ENCODE results near the gene SRP14. TPM values are rescaled to one million over a fixed set of nuclear protein-coding genes. Genes with fewer than 3 reads are reported as not detected.

Gene SRP14
- total RNA-seq, 1 experiment from 2014 or later: 200 TPM

- H2BK5ac ChIP-seq (ENCODE audit: insufficient read length, low read length): no peak overlapping the region
- H3K4me2 ChIP-seq (ENCODE audit: insufficient read depth, insufficient read length, low read length): no peak overlapping the region
- no peak overlapping the region for H4K5ac ChIP-seq (ENCODE audit: insufficient read length, low read depth, low read length)
- no peak overlapping the region for H3K27ac ChIP-seq (ENCODE audit: insufficient read length, low read depth, low read length)
- DNase-seq: no peak
- TF ChIP-seq CTCF (conservative IDR thresholded peaks at IDR 0.05): no peak
- H2BK120ac ChIP-seq (ENCODE audit: low read depth, low read length, poor library complexity, severe bottlenecking): no peak overlapping the region
- H2BK20ac ChIP-seq (ENCODE audit: low read depth, low read length, poor library complexity, severe bottlenecking): no peak overlapping the region
- no peak overlapping the region for H2AFZ ChIP-seq (ENCODE audit: low read length)
- no peak overlapping the region for H3K23ac ChIP-seq (ENCODE audit: insufficient read length, low read depth, low read length)
- H3K4ac ChIP-seq (ENCODE audit: low read depth, low read length): no peak overlapping the region
- H3K23me2 ChIP-seq (ENCODE audit: insufficient read length, low read depth, low read length, poor library complexity, severe bottlenecking): no peaks in the 10 kb centered on the region
- Mint-ChIP-seq H3K27ac (no peak overlapping the region), H3K4me3 (no peak overlapping the region), H3K4me1 (peaks cover 27 to 32% of the 10 kb centered on the region in 2 experiments), H3K27me3 (ENCODE audit: low read depth) (no peaks in the 10 kb centered on the region; the same call in 1 of the 2 replicates), H3K9me3 (no peaks in the 10 kb centered on the region; a peak in 1 of 5 replicates), H3K36me3 (ENCODE audit: insufficient read depth in 1 of 3, low read depth in 3 of 3) (no peaks in the 10 kb centered on the region)
- no peaks in the 10 kb centered on the region for H3K79me1 ChIP-seq (ENCODE audit: insufficient read depth, low read depth, low read length, poor library complexity, severe bottlenecking)
- H4K8ac ChIP-seq (replicated peaks; ENCODE audit: insufficient read length, low read depth, low read length): no peak overlapping the region
- H3K18ac ChIP-seq (ENCODE audit: insufficient read length, low read depth, low read length): no peak overlapping the region
- no peaks in the 10 kb centered on the region for H4K20me1 ChIP-seq (ENCODE audit: control insufficient read depth, insufficient read depth, insufficient read length)
- H3K4me1 ChIP-seq (ENCODE audit: insufficient read depth, low read length): peaks cover 9% of the 10 kb centered on the region; the same call in 1 of the 2 replicates
- H4K91ac ChIP-seq (ENCODE audit: insufficient read length, low read depth, low read length): no peak overlapping the region
- H3T11ph ChIP-seq (ENCODE audit: low read length): no peak overlapping the region
- no peak overlapping the region for H3K56ac ChIP-seq (ENCODE audit: insufficient read length, low read depth, low read length)
- H3K9ac ChIP-seq (ENCODE audit: extremely low read depth, insufficient read length, low read length): no peak overlapping the region
- H3K79me2 ChIP-seq (ENCODE audit: insufficient read depth, low read length): no peaks in the 10 kb centered on the region
- H2AK5ac ChIP-seq (ENCODE audit: insufficient read length, low read length): no peak overlapping the region
- H3K27me3 ChIP-seq (ENCODE audit: insufficient read depth, low read length): no peaks in the 10 kb centered on the region
- no peak overlapping the region for H2BK12ac ChIP-seq (ENCODE audit: insufficient read length, low read depth, low read length)
- WGBS (ENCODE audit: extremely low coverage, insufficient read length, low lambda C conversion rate): no CpG with 5 or more reads among the region's 8 CpGs
- no peak overlapping the region for H2BK15ac ChIP-seq (ENCODE audit: low read depth, low read length)
- H3K14ac ChIP-seq (ENCODE audit: insufficient read depth, low read length): no peak overlapping the region; the same call in 1 of the 2 replicates
- no peaks in the 10 kb centered on the region for H3K9me3 ChIP-seq (ENCODE audit: control insufficient read depth, low read depth, low read length)
Measured at GRCh38 chr15:40064231-40064894, 25.4 kb upstream of the SRP14 start.
